Caco-2 (cell line): ENCODE measurements around the gene SIRT7. TPM values are rescaled to one million over a fixed set of nuclear protein-coding genes. Genes with fewer than 3 reads are reported as not detected.

ENCODE experiments used
- BruUV-seq: library from RNA; stranded (reverse); fragments of 400-500 nt; replicated peaks from 2 replicates; lab custom pipeline; 2021; lab: Mats Ljungman, UMichigan
- CTCF ChIA-PET: fragments of 300-600 bp; sonication (Branson Sonifier 250); formaldehyde crosslinking; loops from one replicate; lab custom pipeline; 2022; ENCODE audit warnings: antibody characterized with exemption; lab: Charles Lee
- POLR2A ChIA-PET: fragments of 300-600 bp; sonication (Branson Sonifier 250); formaldehyde crosslinking; loops from one replicate; lab custom pipeline; 2022; ENCODE audit warnings: antibody characterized with exemption; lab: Charles Lee
- DNase-seq, 2 experiments: peaks; one replicate each; pipeline versions ENCODE4 v3.0.0 to v3.0.0-alpha.2; 2020 to 2022
- H3K27me3 ChIP-seq: replicated peaks from 2 replicates; pipeline ENCODE4 v1.6.0; 2011; ENCODE audit warnings: low read length; ENCODE audit not compliant: control insufficient read depth, insufficient read depth
- H3K36me3 ChIP-seq: 2 replicates; pipeline ENCODE4 v1.5.1; 2011; ENCODE audit warnings: low read length; ENCODE audit not compliant: control insufficient read depth, insufficient read depth
- H3K4me1 ChIP-seq: fragments of 250-450 bp; sonication (Bioruptor Pico); 2 replicates; pipeline ENCODE4 v1.5.1; 2020; ENCODE audit warnings: mild to moderate bottlenecking
- H3K4me3 ChIP-seq: 2 replicates; pipeline ENCODE4 v1.5.1; 2011; ENCODE audit warnings: low read depth, mild to moderate bottlenecking, control low read depth, low read length
- H3K9me3 ChIP-seq: fragments of 250-450 bp; sonication (Bioruptor Pico); 2 replicates; pipeline ENCODE4 v1.5.1; 2020; ENCODE audit warnings: mild to moderate bottlenecking, moderate library complexity
- H3K27ac Mint-ChIP-seq: one replicate; pipeline ENCODE4 v1.8.0; 2022; ENCODE audit warnings: mixed read lengths; ENCODE audit not compliant: unreplicated experiment
- H3K27me3 Mint-ChIP-seq: one replicate; pipeline ENCODE4 v1.8.0; 2022; ENCODE audit warnings: mixed read lengths; ENCODE audit not compliant: insufficient read depth, unreplicated experiment
- H3K36me3 Mint-ChIP-seq: one replicate; pipeline ENCODE4 v1.8.0; 2022; ENCODE audit warnings: mild to moderate bottlenecking, mixed read lengths; ENCODE audit not compliant: insufficient read depth, unreplicated experiment
- H3K4me1 Mint-ChIP-seq: one replicate; pipeline ENCODE4 v1.8.0; 2022; ENCODE audit warnings: low read depth, mixed read lengths; ENCODE audit not compliant: unreplicated experiment
- H3K4me3 Mint-ChIP-seq: one replicate; pipeline ENCODE4 v1.8.0; 2022; ENCODE audit warnings: mild to moderate bottlenecking, moderate library complexity, mixed read lengths; ENCODE audit not compliant: unreplicated experiment
- H3K9me3 Mint-ChIP-seq: one replicate; pipeline ENCODE4 v1.8.0; 2022; ENCODE audit warnings: mixed read lengths; ENCODE audit not compliant: unreplicated experiment
- CTCF ChIP-seq, 2 experiments: fragments of 200-600 bp in 1 of 2; IDR thresholded peaks; 1 replicate in 1 of 2; 2 replicates in 1 of 2; pipeline versions ENCODE4 v1.5.1 to v1.8.0; 2011 to 2022; ENCODE audit warnings: antibody characterized with exemption in 1 of 2, control low read depth in 1 of 2, inconsistent platforms in 1 of 2, low read depth in 1 of 2, low read length in 1 of 2, mild to moderate bottlenecking in 1 of 2, moderate library complexity in 1 of 2; ENCODE audit not compliant: insufficient read depth in 1 of 2, severe bottlenecking in 1 of 2, unreplicated experiment in 1 of 2
- intact Hi-C: fragments of 100-400 bp; cut with micrococcal nuclease; formaldehyde crosslinking; loops from one replicate; pipeline ENCODE4 v1.10.0; 2022; ENCODE audit not compliant: unreplicated experiment
- total RNA-seq: library from RNA; stranded (reverse); gene quantifications from 2 replicates; pipeline ENCODE4 v1.2.3, GENCODE V29; 2022

The SIRT7 gene
- total RNA-seq, 1 experiment from 2014 or later, result 55.6 TPM

- no TSS peak for BruUV-seq
- Mint-ChIP-seq H3K27ac (peak overlapping the region; percentile 1), H3K9me3 (no peaks in the 10 kb centered on the region), H3K4me3 (peak overlapping the region; percentile 29), H3K4me1 (peaks cover 12% of the 10 kb centered on the region), H3K36me3 (peaks cover 67% of the 10 kb centered on the region), H3K27me3 (no peaks in the 10 kb centered on the region)
- intact Hi-C loops, result no loop called here
- Histone ChIP-seq H3K27me3 (no peaks in the 10 kb centered on the region), H3K4me1 (no peaks in the 10 kb centered on the region), H3K4me3 (no peak overlapping the region), H3K36me3 (peaks cover 3% of the 10 kb centered on the region; the same call in 1 of the 2 replicates), H3K9me3 (no peaks in the 10 kb centered on the region)
- ChIA-PET CTCF (no interaction called here), POLR2A (no interaction called here)
- no peak for DNase-seq
- TF ChIP-seq CTCF (IDR thresholded peaks at IDR 0.05; ENCODE audit: insufficient read depth in 1 of 2, low read depth in 1 of 2, low read length in 1 of 2, severe bottlenecking in 1 of 2, unreplicated experiment in 1 of 2), result no peak
Measured at GRCh38 chr17:81934098-81934757, 16.3 kb upstream of the SIRT7 start.

DNA sequence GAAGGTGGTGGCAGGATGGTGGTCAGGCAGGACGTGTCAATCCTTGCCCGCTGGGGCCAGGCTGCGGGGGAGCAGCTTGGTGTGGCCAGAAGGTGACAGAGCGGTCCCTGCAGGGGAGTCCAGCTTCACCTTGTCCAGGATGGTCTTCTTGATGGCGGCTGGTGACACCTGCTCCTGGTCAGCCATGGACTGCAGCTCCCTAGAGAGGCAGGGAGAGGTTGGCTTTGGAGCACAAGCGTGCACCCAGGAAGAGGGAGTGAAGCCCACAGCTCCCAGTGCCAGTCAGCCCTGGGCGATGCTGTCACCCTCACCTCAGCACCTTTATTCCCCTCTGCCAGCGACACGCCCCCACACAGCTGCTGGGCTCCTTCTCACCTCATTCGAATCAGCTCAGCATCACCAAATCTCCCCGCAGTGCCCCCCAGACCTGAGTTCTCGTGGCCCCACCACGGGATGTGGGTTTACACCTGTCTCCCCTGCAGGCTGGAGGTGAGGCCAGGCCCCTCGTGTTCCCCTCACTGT, 15.3 kb upstream of the SIRT7 start:
- H3K4me3 ChIP-seq, result no peak overlapping the region
- Mint-ChIP-seq H3K9me3 (no peaks in the 10 kb centered on the region), H3K36me3 (peaks cover 61% of the 10 kb centered on the region), H3K4me3 (peak overlapping the region; percentile 35), H3K27me3 (no peaks in the 10 kb centered on the region), H3K4me1 (peaks cover 12% of the 10 kb centered on the region), H3K27ac (peak overlapping the region; percentile 1)
- peaks cover 3% of the 10 kb centered on the region; the same call in 1 of the 2 replicates for H3K36me3 ChIP-seq
- BruUV-seq, result no TSS peak
- no peaks in the 10 kb centered on the region for H3K27me3 ChIP-seq
- DNase-seq, result no peak
- TF ChIP-seq CTCF (IDR thresholded peaks at IDR 0.05; ENCODE audit: insufficient read depth in 1 of 2, low read depth in 1 of 2, low read length in 1 of 2, severe bottlenecking in 1 of 2, unreplicated experiment in 1 of 2), result no peak
- POLR2A ChIA-PET, result no interaction called here
- CTCF ChIA-PET, result interaction anchor here (1.1 kb wide), 1 partner anchor 21 kb away, joined by 3 read pairs; no protein-coding TSS in a partner anchor
- H3K9me3 ChIP-seq, result no peaks in the 10 kb centered on the region
- no peaks in the 10 kb centered on the region; the same call in 1 of the 2 replicates for H3K4me1 ChIP-seq
- intact Hi-C loops, result no loop called here

GRCh38 chr17:81932333-81932983, 14.5 kb upstream of the SIRT7 start:
- DNase-seq, result no peak
- Histone ChIP-seq H3K4me3 (no peak overlapping the region), H3K36me3 (peaks cover 3% of the 10 kb centered on the region; the same call in 1 of the 2 replicates), H3K4me1 (no peaks in the 10 kb centered on the region; the same call in 1 of the 2 replicates), H3K9me3 (no peaks in the 10 kb centered on the region), H3K27me3 (no peaks in the 10 kb centered on the region)
- TF ChIP-seq CTCF (IDR thresholded peaks at IDR 0.05; ENCODE audit: insufficient read depth in 1 of 2, low read depth in 1 of 2, low read length in 1 of 2, severe bottlenecking in 1 of 2, unreplicated experiment in 1 of 2), result no peak
- Mint-ChIP-seq H3K27ac (peak overlapping the region; percentile 33), H3K36me3 (peaks cover 53% of the 10 kb centered on the region), H3K4me1 (peaks cover 7% of the 10 kb centered on the region), H3K4me3 (peak overlapping the region; percentile 35), H3K27me3 (no peaks in the 10 kb centered on the region), H3K9me3 (no peaks in the 10 kb centered on the region)
- CTCF ChIA-PET, result interaction anchor here (1.1 kb wide), 1 partner anchor 22 kb away, joined by 3 read pairs; no protein-coding TSS in a partner anchor
- POLR2A ChIA-PET, result no interaction called here
- TSS peak; percentile 19 for BruUV-seq
- intact Hi-C loops, result no loop called here
